Superior temporal gyrus (tissue), 1 donor: Measurements from ENCODE around the gene ECEL1.

Experiments
- DNase-seq: peaks from one replicate; pipeline ENCODE4 v3.0.0-alpha.2; 2016; ENCODE audit errors: extremely low spot score

ECEL1 gene

GRCh38 chr2:232523402-232523681 is 35.7 kb upstream of the ECEL1 start:
- DNase-seq: no peak

GRCh38 chr2:232522623-232523401 is 35.2 kb upstream of the ECEL1 start:
- no peak for DNase-seq

- DNase-seq: peak; percentile 43
These were observed 34.5 kb upstream of the ECEL1 start for GRCh38 chr2:232521959-232522622.

- no peak for DNase-seq
These were observed 33.5 kb upstream of the ECEL1 start for GRCh38 chr2:232521098-232521497.

GRCh38 chr2:232520489-232520888 is 32.9 kb upstream of the ECEL1 start:
- DNase-seq: no peak

- DNase-seq: no peak
These were observed 32.2 kb upstream of the ECEL1 start, which contains the start of gene PRSS56 for GRCh38 chr2:232519581-232520438. PRSS56 (plus strand) TSS chr2:232520388; CDS start chr2:232520599, 211 bp downstream.

- no peak for DNase-seq
These were observed 31.2 kb upstream of the ECEL1 start for GRCh38 chr2:232518844-232519243.

- DNase-seq: no peak
These were observed 28.9 kb upstream of the ECEL1 start for GRCh38 chr2:232516551-232516950.

- no peak for DNase-seq
These were observed 28.0 kb upstream of the ECEL1 start for GRCh38 chr2:232515639-232516038.

GRCh38 chr2:232513353-232513752 is 25.7 kb upstream of the ECEL1 start:
- DNase-seq: no peak

- DNase-seq: no peak
These were observed 25.0 kb upstream of the ECEL1 start for GRCh38 chr2:232512602-232513001.

GRCh38 chr2:232511336-232511890 is 23.8 kb upstream of the ECEL1 start:
- DNase-seq: no peak

GRCh38 chr2:232508251-232508650 is 20.6 kb upstream of the ECEL1 start:
- no peak for DNase-seq

GRCh38 chr2:232506709-232507108 is 19.1 kb upstream of the ECEL1 start:
- no peak for DNase-seq

- DNase-seq: no peak
These were observed 18.2 kb upstream of the ECEL1 start for GRCh38 chr2:232505856-232506255.

- DNase-seq: no peak
These were observed 16.8 kb upstream of the ECEL1 start for GRCh38 chr2:232504438-232504837.

GRCh38 chr2:232503809-232504323 is 16.2 kb upstream of the ECEL1 start:
- DNase-seq: no peak

GRCh38 chr2:232502911-232503808 is 15.5 kb upstream of the ECEL1 start:
- DNase-seq: no peak

GRCh38 chr2:232502511-232502910 is 14.9 kb upstream of the ECEL1 start:
- DNase-seq: no peak

GRCh38 chr2:232501794-232502390 is 14.3 kb upstream of the ECEL1 start:
- no peak for DNase-seq
